ENCODE results near the gene ERG.

Gene ERG

DNA sequence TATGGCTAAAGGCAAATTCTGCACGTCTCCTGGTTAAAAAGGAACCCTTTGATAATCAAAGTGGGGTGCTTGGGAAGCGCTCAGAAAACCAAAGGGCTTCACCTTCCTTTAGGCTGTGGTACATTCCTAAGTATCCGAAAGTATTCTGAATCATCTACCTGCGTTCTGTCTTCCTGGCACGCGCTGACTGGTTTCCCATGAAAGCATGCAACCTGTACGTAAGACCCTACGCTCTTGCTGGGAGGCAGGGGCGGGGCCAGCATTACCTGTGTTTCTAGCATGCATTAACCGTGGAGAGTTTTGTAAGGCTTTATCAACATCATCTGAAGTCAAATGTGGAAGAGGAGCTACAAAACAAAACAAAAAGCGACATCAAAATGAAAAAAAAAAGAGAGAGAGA is 96.0 kb downstream of the ERG start:
- FAIRE-seq, result no peak
- no peak for DNase-seq (ENCODE audit: insufficient read length, low spot score)
- TF ChIP-seq, protein P1, sequence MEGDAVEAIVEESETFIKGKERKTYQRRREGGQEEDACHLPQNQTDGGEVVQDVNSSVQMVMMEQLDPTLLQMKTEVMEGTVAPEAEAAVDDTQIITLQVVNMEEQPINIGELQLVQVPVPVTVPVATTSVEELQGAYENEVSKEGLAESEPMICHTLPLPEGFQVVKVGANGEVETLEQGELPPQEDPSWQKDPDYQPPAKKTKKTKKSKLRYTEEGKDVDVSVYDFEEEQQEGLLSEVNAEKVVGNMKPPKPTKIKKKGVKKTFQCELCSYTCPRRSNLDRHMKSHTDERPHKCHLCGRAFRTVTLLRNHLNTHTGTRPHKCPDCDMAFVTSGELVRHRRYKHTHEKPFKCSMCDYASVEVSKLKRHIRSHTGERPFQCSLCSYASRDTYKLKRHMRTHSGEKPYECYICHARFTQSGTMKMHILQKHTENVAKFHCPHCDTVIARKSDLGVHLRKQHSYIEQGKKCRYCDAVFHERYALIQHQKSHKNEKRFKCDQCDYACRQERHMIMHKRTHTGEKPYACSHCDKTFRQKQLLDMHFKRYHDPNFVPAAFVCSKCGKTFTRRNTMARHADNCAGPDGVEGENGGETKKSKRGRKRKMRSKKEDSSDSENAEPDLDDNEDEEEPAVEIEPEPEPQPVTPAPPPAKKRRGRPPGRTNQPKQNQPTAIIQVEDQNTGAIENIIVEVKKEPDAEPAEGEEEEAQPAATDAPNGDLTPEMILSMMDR (IDR thresholded peaks at IDR 0.05; ENCODE audit: insufficient read depth, missing control alignments), result no peak

DNA sequence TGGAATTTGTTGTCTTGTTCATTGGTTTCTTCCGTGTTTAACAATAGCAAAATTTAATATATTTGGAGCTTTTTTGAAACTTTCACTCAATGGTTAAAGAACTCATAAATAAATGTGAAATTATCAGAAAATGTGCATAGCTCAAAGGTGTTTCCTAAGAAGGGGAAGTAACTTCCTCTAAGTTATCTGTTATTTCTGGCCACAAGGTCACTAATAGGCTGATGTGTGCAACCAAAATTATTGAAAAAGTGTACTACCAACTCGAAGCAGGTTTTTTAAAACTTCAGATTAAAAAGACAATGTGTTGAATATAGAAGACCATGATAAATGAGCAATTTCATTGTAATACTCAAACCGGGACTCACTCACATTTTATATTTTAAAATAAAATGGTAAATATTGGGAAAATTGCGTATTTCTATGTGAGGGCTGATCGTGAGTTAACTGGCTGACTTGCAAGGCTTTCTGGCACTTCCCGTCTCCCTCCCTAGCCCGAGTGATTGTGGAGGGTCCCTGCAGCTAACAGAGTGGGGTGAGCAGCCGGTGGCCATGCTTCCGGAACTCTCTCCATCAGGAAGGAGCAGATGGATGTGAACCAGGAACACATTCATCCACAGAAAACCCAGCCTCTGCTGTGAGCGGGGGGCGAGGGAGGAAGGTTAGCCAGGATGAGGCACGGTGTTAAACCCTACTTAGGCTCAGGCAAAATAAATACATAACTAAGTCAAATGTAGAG is 96.9 kb downstream of the ERG start:
- DNase-seq (ENCODE audit: insufficient read length, low spot score) (no peak), FAIRE-seq (no peak)
- TF ChIP-seq, protein P1 (IDR thresholded peaks at IDR 0.05; ENCODE audit: insufficient read depth, missing control alignments), result no peak

DNA sequence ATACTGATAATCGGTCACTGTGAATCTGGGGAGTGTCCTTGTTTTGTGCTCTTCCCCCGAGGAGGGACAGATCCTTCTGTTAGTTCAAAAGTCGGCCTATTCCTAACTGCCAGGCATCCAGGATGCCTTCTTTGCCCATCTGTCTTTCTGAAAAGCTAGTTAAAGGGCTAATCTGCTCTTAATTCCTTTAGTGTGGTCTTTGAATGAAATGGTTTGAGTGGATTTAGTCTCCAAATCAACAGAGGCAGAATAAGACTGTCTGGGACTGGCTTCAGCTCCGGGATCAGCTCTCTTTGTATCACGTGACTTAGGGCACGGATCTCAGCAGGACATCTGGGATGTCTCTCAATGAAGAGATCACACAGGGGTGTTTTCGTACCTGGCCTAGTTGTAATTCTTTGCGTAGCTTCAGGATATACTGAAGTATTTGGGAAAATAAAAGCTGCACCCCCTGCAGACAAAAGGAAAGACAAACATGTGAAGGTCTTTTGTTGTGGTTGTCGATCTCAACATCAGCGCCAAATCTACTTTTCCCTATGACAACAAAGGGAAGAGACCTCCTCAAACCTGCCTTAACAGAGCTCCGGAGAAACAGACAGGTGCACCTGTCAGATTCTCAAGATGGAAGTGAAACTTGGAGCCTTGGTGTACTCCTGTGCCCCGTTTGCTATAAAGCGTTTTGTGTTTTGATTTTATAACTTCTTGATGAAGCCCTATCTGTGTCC is 97.9 kb downstream of the ERG start:
- TF ChIP-seq, protein P1 (IDR thresholded peaks at IDR 0.05; ENCODE audit: insufficient read depth, missing control alignments), result no peak
- no peak for DNase-seq (ENCODE audit: insufficient read length, low spot score)
- FAIRE-seq, result peak; percentile 53

DNA sequence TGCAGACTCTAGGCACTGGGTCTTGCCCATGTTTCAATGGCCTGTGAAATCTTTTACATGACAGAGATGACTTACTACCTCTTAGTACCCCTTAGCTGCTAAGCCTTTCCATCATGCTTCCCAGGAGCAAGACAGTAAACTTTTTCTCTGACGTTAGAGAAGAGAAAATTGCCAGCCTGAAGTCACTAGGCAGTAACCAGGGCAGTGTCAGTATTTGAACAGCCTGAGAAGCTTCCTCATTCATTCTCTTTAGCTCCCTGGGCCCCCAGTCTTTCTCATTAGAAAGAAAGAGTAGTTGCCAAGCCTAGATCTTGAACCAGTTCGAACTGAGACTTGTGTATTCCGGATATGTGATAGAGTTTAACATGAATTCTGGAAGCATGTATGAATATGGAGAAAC is 99.2 kb downstream of the ERG start:
- TF ChIP-seq, protein P1 (IDR thresholded peaks at IDR 0.05; ENCODE audit: insufficient read depth, missing control alignments), result no peak
- no peak for FAIRE-seq

DNA sequence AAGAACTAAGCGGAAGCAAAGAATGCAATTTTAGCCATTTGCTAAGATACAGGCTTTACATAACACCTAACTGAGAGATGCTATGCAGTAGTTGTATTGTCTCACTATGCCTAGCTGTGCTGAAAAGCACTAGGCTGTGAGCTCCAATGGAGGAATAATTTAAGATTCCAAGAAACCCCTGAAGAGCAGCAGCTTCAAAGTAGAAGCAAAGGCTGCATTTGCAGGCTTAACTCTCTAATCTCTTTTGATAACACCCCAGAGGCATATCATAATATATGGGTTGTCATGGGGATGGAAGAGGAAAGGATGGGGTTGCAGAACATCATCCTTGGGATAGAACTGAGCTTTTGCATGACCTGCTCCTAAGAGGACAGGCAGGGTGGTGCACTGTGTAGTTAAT is 102.0 kb downstream of the ERG start:
- DNase-seq (ENCODE audit: insufficient read length, low spot score) (no peak), FAIRE-seq (no peak)
- TF ChIP-seq, protein P1 (IDR thresholded peaks at IDR 0.05; ENCODE audit: insufficient read depth, missing control alignments), result no peak

More for the DNA sequence above, 99.2 kb downstream of the ERG start:
- no peak for DNase-seq (ENCODE audit: insufficient read length, low spot score)

DNA sequence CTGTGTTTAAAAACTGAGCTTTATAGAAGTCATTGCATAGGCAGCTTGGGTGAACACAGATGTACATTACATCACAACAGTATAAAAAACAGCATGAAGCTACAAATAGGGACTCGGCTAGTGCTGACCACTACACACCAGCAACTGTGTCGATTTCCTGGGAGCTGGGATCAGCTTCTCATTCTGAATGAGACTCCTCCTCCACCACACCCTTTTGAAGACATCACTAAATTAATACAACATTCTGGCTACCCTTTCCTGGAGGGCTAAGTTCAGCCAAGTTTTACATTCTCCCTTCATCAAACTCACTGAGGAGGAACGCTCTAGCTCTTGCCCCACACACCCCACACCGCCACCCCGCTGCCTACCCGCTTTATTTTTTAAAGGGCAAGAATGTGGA is 102.7 kb downstream of the ERG start:
- TF ChIP-seq, protein P1 (IDR thresholded peaks at IDR 0.05; ENCODE audit: insufficient read depth, missing control alignments), result no peak
- DNase-seq (ENCODE audit: insufficient read length, low spot score), result no peak
- FAIRE-seq, result no peak

DNA sequence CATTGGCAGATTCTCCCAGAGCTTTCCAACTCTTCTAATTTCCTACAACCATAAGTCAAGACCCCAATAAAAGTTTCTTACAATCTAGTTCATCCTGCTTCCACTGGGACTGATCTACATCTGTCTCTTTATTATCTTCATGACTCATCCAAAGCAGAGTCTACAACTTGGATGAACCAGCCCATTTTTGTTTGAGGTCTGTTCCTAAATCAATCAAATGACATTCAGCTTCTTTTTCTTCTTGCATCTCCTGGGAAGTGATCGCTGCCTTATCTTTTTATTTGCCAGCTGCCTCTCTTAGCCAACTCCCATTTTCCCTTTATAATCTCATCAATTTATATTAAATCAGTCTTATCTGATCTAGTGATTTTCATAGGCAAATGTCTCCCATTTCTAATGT is 105.6 kb downstream of the ERG start:
- FAIRE-seq, result no peak
- TF ChIP-seq, protein P1 (IDR thresholded peaks at IDR 0.05; ENCODE audit: insufficient read depth, missing control alignments), result no peak
- no peak for DNase-seq (ENCODE audit: insufficient read length, low spot score)

Measured in D721Med (cell line).